ENCODE measurements around the gene FLVCR1.

GRCh38 chr1:212864201-212864600 lies 6.1 kb downstream of the FLVCR1 start:
- TF ChIP-seq POLR2AphosphoS5 (IDR thresholded peaks at IDR 0.05; ENCODE audit: low read depth, low read length) (no peak), TAF1 (IDR thresholded peaks at IDR 0.05; ENCODE audit: borderline replicate concordance, insufficient read depth, low read length) (no peak), REST (IDR thresholded peaks at IDR 0.05; ENCODE audit: insufficient read depth in 1 of 2, low read depth in 2 of 2, low read length in 2 of 2) (no peak), SIN3A (IDR thresholded peaks at IDR 0.05; ENCODE audit: borderline replicate concordance, insufficient read depth, low read length) (no peak), FOXP2 (optimal IDR thresholded peaks at IDR 0.05; ENCODE audit: borderline replicate concordance, extremely low read depth, extremely low read length, insufficient read depth) (no peak)
